HG03108 (cell line): ENCODE results near the gene FCN2.
A peak's percentile ranks its signal among the peaks of the same experiment; 100 is the strongest.

Source experiments
- ATAC-seq: cut with Tn5 transposase; IDR thresholded peaks from one replicate; pipeline ENCODE4 v1.9.1; 2021; ENCODE audit warnings: moderate library complexity; ENCODE audit not compliant: unreplicated experiment

The FCN2 gene

DNA sequence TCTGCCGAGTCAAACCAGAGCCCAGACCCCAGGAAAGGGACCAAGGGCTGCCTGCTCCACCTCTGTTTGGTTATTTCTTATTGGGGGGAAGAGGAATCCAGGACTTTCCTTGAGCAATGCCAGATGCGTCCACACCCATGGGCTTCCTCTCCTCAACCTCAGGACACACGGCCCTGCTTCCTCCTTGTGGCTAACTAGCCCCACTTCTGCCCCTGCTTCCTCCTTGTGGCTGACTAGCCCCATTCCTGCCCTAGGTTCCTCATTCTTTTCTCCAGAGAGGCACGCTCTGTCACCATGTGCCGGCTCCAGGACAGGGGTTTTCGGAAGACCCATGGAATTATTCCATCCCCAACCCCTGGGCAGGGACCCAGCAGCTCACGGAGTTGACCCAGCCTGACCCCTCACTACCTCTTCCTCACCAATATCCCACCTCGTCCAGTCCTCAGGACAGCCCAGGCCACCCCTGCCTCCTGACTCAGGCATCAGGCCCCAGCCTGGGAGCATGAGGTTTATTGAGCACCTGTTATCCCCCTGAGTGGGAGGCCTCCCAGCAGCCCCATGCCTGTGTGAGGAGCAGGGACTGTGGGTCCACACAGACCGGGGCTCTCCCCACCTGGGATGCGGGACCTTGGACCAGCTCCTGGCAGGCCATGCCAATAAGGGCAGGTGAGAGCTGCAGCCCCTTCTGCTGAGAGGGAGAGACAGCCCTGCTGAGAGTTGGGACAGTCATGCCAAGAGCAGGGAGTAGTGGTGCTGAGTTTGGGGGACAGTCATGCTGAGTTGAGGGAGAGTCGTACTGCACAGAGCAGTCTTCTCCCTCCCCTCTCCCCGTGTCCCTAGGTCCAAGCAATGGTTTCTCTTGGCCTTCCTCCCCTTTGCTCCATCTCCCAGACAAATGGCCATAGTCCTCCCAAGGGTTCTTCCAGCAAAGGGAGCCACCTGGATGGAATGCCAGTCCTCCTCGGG is 48.9 kb downstream of the FCN2 start:
- no peak for ATAC-seq

DNA sequence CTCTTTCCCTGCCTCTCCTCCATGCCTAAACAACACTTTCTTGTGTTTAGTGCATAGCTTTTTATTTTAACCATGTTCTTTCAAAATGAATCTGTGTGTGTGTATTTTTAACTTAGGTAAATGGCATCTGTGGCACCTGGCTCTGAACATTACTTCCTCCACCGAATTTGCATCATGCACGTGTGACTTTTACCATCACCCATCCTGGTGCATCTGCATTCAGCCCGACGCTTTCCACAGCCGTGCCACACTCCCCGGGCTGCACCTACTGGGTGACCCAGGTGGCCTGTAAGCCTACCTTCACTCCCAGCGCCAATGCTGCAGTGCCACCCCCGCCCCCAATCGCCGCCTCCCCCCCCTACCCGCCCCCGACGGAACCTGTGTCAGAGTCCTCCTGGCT is 49.8 kb downstream of the FCN2 start:
- peak; percentile 66 for ATAC-seq

DNA sequence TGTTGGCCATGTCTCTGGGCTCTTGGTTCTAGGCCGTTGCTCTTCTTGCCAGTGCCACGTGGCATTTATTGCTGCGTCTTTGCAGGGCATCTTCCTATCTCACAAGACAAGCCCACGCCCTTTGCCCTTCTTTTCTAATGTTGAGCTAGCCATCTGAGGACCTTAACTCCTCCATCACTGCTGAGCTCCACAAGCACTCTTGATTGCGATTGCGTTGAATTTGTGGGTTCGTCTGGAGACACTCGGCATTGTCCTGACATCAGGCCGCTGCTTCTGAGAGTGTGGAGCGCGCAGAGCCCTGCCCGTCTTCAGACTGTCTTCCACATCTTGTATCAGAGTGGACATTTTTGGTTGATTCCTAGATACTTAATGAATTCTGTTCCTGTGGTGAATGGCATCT is 51.6 kb downstream of the FCN2 start:
- ATAC-seq, result no peak

DNA sequence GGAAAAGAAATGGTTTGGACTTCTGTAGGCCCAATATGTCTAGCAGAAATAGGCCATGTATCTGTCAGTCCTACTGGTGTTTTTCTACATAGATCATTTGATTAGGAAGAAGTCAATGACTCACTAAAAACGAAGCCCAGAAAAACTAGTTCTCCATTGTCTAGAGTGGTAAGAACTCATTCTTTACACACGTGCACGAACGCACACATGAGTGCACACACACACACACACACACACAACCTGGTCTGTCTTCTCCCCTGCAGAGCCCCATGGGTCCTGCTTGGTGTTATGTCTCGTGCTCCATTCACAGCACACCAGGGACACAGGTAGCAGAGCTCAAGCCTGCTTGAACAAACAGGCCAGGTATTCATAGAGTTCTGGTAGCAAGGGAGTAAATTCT is 52.0 kb downstream of the FCN2 start:
- ATAC-seq, result no peak

DNA sequence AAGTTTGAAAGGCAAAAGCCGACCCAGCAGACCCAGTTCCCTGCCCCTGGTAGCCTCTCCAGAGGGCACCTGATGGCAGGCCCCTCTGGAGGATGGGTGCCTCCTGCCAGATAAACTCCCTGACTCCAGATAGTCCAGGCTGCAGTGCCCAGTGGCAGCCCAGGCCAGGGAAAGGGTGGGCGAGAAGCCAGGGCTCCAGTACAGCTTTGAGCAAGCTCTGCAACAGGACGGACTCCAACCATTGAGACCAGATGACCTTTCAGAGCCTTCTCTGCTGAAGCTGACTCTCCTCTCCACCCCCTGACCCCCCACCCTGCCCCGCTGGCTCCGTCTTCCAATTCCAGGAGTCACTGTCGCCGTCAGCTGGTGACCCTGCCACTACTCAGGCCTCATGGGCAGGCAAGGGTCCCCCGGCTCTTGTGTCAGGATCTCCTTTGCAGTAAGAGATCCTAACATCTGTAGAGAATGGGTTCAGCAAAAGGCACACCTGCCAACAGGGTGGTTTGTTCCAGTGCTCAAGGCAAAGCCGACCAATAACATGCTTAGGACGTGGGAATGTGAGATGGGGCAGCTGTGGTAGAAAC is 52.6 kb downstream of the FCN2 start:
- no peak for ATAC-seq

DNA sequence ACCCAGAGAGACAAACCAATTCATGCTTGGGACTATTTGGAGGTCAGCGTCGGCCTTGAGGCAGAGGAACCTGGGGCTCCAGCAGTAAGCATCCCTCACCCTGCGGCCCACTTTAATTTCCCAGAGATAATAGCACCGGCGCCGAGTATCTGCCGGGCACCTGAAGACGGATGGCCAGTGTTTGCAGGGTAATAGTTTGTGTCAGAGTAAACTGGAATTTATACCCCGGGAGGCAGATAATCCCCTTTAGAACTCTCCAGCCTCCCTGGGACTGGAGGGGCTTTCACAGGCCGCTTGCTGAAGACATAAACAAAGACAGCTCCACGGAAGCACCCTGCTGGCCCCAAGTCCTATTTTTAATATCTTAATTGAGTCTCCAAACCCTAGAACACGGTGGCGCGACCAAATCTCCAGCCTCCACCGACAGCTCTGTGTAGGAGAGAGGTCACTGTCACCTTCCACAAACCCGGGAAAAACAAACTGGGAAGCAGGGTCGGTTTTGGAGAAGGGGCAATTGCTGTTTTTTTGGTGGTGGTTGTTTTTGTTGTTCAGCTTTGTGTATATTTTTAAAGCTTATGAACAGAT is 54.5 kb downstream of the FCN2 start:
- ATAC-seq, result no peak

DNA sequence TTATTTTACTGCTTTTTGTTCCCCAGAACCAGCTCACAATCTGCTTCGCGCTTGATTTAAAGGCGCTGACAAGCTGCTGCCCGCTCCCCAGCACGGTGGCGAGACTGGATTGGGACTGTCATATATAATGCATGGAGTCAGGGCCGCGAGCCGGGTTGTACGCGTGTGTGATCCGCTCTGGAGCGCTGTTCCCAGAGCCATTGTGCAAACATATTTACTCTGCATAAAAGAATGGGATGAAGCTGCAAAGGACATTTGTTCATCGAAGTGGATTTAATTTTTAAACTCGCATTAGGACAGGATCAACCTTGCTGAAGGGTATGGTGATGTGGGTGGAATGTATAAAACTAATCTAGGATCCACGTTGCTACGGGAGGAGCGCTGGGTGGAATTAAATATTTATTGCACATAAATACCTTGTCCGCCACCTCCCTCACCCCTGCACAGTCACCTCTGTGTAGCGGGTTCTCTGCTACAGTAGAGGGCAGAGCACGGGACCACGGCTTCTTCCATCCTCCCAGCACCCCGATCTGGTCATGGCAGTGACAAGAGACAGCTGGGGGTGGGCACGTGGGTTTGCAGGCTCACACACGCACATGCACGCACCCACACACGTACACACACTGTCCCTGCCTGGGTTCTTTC is 55.2 kb downstream of the FCN2 start:
- no peak for ATAC-seq

- no peak for ATAC-seq
Observed at GRCh38 chr9:134936346-134937163, 55.9 kb downstream of the FCN2 start.
